Measurements from ENCODE around the gene TNKS1BP1. TPM values are rescaled to one million over a fixed set of nuclear protein-coding genes. Genes with fewer than 3 reads are reported as not detected.

TNKS1BP1 gene
- total RNA-seq, 1 donor from 2014 or later: 122 TPM

DNA sequence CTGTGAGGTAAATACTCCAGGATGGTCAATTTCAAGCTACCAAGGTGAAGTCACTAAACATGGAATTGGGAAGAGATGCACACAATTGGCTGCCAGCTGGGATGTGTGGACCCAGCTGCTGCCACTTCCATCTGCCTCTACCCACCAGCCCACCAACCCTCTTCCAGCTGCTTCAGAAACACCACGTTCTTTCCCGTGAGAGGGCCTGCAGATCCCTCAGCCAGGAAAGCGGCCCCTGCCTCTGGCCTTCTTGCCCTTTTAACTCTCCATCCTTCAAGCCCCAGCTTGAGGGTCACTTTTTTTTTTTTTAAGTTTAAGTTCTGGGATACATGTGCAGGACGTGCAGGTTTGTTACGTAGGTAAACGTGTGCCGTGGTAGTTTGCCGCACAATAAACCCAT, 36.2 kb upstream of the TNKS1BP1 start:
- TF ChIP-seq, protein P1, sequence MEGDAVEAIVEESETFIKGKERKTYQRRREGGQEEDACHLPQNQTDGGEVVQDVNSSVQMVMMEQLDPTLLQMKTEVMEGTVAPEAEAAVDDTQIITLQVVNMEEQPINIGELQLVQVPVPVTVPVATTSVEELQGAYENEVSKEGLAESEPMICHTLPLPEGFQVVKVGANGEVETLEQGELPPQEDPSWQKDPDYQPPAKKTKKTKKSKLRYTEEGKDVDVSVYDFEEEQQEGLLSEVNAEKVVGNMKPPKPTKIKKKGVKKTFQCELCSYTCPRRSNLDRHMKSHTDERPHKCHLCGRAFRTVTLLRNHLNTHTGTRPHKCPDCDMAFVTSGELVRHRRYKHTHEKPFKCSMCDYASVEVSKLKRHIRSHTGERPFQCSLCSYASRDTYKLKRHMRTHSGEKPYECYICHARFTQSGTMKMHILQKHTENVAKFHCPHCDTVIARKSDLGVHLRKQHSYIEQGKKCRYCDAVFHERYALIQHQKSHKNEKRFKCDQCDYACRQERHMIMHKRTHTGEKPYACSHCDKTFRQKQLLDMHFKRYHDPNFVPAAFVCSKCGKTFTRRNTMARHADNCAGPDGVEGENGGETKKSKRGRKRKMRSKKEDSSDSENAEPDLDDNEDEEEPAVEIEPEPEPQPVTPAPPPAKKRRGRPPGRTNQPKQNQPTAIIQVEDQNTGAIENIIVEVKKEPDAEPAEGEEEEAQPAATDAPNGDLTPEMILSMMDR (conservative IDR thresholded peaks at IDR 0.05): no peak
- Mint-ChIP-seq H3K27me3 (peaks cover 13% of the 10 kb centered on the region), H3K27ac (no peak overlapping the region), H3K36me3 (no peaks in the 10 kb centered on the region), H3K4me3 (no peak overlapping the region), H3K4me1 (ENCODE audit: unreplicated experiment) (peaks cover 15% of the 10 kb centered on the region), H3K9me3 (no peaks in the 10 kb centered on the region)
- DNase-seq (ENCODE audit: extremely low spot score, unreplicated experiment): no peak

DNA sequence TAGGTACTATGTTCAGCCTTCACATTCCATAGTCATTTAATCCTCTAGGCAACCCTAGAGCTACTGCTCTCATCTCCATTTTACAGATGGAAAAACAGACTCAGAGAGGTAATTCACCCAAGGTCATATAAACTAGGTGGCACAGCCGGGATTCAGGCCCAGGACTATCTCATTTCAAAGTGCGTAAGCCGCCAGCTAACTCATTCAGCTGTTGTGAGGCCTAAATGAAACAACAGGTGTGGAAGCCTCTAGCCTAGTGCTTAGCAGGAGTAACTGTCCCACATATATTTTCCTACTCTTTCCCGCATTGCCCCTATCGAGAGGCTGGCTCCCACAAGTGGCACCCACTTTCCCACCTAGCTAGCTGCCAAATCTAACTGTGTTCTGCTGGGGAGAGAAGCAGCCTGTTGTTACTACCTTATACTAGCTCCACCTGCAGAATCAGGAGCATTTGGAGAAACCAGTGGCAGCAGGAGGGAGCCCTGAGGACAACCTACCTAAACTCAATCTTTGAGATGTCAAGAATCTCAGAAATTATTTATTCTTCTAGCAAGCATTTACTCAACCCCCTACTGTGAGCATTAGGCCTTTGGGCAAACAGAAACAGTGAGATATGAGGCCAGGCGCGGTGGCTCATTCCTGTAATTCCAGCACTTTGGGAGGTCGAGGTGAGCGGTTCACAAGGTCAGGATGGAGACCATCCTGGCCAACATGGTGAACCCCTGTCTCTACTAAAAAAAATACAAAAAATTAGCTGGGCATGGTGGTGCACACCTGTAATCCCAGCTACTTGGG, 35.3 kb upstream of the TNKS1BP1 start:
- Mint-ChIP-seq H3K36me3 (no peaks in the 10 kb centered on the region), H3K9me3 (no peaks in the 10 kb centered on the region), H3K27me3 (peaks cover 11% of the 10 kb centered on the region), H3K4me3 (peak overlapping the region; percentile 21), H3K4me1 (ENCODE audit: unreplicated experiment) (peaks cover 15% of the 10 kb centered on the region), H3K27ac (peak overlapping the region; percentile 5)
- DNase-seq (ENCODE audit: extremely low spot score, unreplicated experiment): no peak
- TF ChIP-seq, protein P1 (conservative IDR thresholded peaks at IDR 0.05): no peak

DNA sequence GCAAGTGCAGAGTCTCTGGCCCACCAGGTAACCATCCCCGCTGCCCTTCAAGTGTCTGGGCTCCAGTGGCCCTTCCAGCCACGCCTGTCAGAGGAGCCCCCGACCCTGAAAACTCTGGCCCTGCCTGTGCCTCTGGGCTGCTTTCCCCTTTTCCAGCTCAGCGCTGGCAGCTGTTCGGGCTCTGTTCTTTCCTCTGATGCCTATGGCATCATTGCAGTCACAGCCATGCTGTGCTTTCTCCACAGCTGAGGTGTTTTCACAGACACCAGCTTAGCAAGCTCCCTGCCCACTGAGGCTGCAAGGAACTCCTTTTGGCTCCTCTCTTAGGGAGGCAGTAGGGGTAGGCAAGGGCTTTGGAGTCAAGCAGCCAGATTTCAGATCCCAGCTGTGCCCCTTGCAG, 34.6 kb upstream of the TNKS1BP1 start:
- DNase-seq (ENCODE audit: extremely low spot score, unreplicated experiment): no peak
- TF ChIP-seq, protein P1 (conservative IDR thresholded peaks at IDR 0.05): no peak
- H3K27me3 Mint-ChIP-seq: peaks cover 9% of the 10 kb centered on the region
- H3K4me3 Mint-ChIP-seq: no peak overlapping the region
- H3K27ac Mint-ChIP-seq: no peak overlapping the region
- H3K9me3 Mint-ChIP-seq: no peaks in the 10 kb centered on the region
- no peaks in the 10 kb centered on the region for H3K36me3 Mint-ChIP-seq
- H3K4me1 Mint-ChIP-seq (ENCODE audit: unreplicated experiment): peaks cover 15% of the 10 kb centered on the region

DNA sequence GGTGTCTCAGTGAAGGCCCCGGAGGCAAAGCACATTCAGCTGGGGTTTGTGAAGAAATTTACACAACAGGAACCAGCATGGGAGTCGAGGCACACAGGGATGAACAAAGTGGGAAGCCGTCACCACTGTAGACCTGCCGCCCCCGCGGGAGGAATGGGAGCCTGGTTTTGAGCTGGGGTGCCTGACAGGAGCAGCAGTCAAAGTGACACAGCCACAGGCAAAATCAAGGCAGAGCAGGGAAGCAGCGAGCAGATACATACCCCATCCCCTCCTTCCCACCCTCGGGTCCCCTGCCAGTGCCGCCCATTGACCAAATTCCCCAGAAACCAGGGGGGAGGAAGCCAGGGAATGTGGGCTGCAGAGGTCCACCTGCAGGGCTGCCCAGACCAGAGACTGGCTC, 34.2 kb upstream of the TNKS1BP1 start:
- Mint-ChIP-seq H3K4me3 (peak overlapping the region; percentile 38), H3K4me1 (ENCODE audit: unreplicated experiment) (peaks cover 15% of the 10 kb centered on the region), H3K9me3 (no peaks in the 10 kb centered on the region), H3K36me3 (no peaks in the 10 kb centered on the region), H3K27ac (peak overlapping the region; percentile 61), H3K27me3 (peaks cover 6% of the 10 kb centered on the region)
- DNase-seq (ENCODE audit: extremely low spot score, unreplicated experiment): no peak
- TF ChIP-seq, protein P1 (conservative IDR thresholded peaks at IDR 0.05): no peak

DNA sequence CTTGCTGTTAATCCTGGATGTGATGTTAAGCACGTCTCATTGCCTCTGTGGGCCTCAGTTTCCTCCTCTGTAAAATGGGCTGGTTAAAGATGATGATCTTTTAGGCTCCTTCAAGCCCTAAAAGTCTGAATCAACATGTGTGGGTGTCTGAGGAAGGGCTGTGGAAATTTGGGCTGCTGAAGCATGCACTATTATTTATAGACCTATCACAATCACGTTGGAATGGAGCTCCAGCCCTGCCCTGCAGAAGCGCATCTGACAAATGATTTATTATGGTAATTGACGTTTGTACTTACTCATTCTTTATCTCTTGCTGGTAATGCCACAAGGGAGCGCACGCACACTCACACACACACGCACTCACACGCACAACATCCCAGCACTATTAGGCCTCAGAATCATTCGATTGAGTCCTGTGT, 33.8 kb upstream of the TNKS1BP1 start:
- Mint-ChIP-seq H3K4me3 (peak overlapping the region; percentile 38), H3K4me1 (ENCODE audit: unreplicated experiment) (peaks cover 15% of the 10 kb centered on the region), H3K27me3 (peaks cover 6% of the 10 kb centered on the region), H3K9me3 (no peaks in the 10 kb centered on the region), H3K27ac (peak overlapping the region; percentile 61), H3K36me3 (no peaks in the 10 kb centered on the region)
- TF ChIP-seq, protein P1 (conservative IDR thresholded peaks at IDR 0.05): no peak
- no peak for DNase-seq (ENCODE audit: extremely low spot score, unreplicated experiment)

All from type B pancreatic cell (in vitro differentiated cells).